GM21367 (cell line): ENCODE data around the gene RLN3.

Experiments used
- ATAC-seq: cut with Tn5 transposase; IDR thresholded peaks from one replicate; pipeline ENCODE4 v1.9.1; 2021; ENCODE audit not compliant: unreplicated experiment

The RLN3 gene

GRCh38 chr19:14054099-14054498 is 26.2 kb downstream of the RLN3 start:
- ATAC-seq = no peak

DNA sequence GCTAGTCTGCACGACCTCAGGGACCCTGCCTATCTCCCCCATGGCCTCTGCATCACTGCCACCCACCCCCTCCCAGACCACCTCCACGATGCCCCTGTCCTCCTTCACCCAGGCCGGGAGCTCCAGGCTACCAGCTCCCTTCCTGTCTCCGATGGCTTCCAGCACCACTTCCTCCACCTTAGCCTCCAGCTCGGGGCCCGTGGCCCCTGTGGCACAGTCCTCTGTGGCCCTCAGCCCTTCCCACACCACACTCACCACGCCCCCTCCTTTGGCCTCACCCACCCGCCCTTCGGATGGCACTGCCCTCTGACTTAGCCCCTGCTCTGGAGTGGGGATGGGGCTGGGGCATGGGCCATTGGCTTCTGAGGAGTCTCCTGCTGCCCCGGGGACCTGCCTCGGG is 26.8 kb downstream of the RLN3 start:
- ATAC-seq = no peak

DNA sequence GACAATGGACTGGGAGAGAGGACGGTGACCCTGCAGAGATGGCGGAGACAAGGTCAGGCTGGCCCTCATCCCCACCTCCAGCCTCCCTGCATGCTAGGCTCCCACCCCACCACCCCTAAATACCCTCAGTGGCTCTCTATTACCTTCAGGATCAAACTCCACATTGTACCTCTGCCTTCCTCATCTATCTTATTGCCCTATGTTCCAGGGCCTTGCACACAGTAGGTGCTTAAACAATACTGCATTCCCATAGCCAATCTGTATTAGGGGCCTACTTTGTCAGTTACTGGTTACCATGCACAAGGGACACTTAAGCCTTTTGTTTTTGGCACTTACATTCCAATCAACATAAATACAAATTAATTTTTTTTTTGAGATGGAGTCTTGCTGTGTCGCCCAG is 27.4 kb downstream of the RLN3 start:
- no peak for ATAC-seq

GRCh38 chr19:14056069-14056666 is 28.2 kb downstream of the RLN3 start:
- no peak for ATAC-seq

- no peak for ATAC-seq
Observed at GRCh38 chr19:14056741-14057356, 28.9 kb downstream of the RLN3 start.

GRCh38 chr19:14058182-14059092 is 30.5 kb downstream of the RLN3 start:
- ATAC-seq = no peak

- no peak for ATAC-seq
Observed at GRCh38 chr19:14059093-14059480, 31.1 kb downstream of the RLN3 start.

DNA sequence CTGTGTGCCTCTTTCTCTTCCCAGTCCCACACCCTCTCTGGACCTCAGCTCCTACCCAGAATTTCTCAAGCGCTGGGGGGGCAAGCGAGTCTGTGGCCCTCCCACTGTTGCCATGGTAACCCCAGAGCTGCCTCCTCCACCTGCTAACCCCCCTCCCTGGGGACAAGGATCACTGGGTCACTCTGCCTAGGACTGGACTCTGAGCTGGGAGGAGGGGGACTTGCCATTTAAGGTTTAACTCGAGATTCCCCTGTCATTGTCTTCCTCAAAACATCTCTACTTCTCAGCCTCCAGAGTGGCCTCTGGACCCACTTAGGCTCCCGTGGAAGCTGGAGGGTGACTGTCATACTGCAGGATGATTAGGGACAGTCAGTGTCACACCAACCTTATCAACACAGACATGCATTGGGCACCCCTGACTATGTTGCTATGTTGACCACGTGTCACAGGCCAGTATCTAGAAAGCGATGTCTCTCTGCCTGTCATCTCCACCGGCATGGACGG is 31.8 kb downstream of the RLN3 start:
- no peak for ATAC-seq

DNA sequence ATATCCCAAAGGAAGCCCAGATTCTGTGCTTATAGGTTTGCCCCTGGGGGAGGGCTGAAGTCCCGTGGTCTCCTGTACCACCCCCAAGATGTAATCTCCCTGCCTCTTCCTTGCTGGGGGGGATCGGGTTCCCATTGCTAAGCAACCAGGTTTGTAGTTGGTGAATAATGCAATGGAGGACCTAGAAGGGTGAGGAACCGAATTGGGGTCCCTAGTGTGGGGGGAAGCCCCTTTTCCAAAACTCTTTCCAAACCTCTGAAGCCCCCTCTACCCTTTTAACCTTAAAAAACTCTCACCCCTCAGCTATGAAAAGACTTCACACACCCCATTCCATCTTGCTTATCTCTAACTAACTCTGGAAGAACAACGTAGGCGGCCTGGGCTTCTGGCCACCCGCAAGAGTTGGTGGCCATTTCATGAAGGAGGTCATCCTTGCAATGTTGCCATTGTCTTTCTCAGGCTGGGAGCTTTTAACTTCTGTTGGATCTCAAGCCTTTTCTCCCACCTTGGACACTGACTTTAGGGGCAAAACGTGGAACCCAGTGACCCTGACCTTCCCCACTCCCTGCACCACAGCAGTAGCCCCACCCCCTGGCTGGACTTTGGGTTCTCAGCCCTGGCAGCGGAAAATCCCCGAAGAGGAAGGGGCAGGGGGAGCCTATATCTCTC is 33.3 kb downstream of the RLN3 start:
- ATAC-seq = no peak

GRCh38 chr19:14061751-14062557 is 34.0 kb downstream of the RLN3 start, which contains the start of gene PALM3:
Gene PALM3, minus strand, starts transcription at chr19:14062076. Its CDS starts 96 bp downstream, at chr19:14061980.
- ATAC-seq = no peak

DNA sequence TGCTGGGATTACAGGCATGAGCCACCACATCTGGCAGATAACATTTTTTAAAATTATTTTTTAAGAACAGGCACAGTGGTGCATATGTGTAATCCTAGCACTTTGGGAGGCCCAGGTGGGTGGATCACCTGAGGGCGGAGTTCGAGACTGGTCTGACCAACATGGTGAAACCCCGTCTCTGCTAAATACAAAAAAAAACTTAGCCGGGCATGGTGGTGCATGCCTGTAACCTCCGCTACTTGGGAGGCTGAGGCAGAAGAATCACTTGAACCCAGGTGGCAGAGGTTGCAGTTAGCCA is 34.6 kb downstream of the RLN3 start:
- ATAC-seq = no peak

- no peak for ATAC-seq
Observed at GRCh38 chr19:14063105-14063504, 35.2 kb downstream of the RLN3 start.

DNA sequence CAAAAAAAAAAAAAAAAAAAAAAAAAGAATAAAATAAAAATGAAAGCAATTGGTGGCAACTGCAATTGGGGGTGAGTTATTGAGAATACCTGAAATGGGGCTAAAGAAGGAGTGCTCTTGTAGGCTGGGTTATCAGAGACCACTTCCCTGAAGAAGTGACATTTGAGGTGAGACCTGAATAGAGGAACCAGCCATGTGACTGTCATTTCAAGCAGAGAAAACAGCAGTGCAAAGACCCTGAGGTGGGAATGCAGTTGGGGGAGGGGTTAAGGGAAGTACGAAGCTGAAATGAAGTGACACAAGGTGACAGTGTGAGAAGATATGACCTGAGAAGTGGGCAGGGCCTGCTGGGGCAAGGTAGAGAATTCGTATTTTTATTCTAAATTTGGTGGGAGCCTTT is 38.2 kb downstream of the RLN3 start:
- no peak for ATAC-seq

- ATAC-seq = no peak
Observed at GRCh38 chr19:14070268-14071050, 42.5 kb downstream of the RLN3 start.

DNA sequence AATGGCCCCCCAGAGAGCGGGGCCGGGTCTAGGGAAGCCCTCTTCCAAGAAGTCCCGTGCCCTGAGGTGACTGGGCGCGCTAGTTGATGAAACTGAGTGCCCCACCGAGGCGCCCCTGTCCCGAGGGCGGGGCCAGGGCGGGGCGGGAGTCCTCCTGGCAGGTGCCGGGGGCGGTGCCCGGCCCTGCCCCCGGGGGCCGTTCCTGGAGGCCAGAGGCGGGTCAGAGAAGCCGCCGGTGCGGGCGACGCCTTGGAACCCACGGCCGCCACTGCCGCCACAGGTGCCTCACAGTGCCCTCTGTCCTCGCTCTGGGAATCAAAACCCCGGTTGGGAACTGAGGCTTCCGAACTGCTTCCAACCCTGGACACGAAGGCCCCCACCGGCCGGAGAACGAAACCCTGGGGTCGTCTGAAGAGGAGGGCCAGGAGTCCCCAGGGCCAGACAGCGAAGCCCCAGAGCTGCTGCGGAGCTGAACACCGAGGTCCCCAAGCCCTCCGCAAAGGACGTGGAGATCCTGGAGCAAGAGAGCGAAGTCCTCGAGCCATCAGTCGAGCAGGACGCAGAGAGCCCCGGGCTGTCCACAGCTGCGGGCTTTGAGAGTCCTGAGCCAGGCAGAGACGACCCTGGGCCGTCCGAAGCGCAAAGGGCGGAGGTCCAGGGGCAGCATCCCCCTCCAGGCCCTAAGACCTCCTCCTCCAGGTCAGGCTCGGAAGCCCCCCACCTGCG is 44.8 kb downstream of the RLN3 start, which contains the start of gene MISP3:
TSS of gene MISP3 (plus strand) at position 252 of the 726 bp plus-strand sequence. CDS start 524 bp downstream, outside the sequence.
- no peak for ATAC-seq

DNA sequence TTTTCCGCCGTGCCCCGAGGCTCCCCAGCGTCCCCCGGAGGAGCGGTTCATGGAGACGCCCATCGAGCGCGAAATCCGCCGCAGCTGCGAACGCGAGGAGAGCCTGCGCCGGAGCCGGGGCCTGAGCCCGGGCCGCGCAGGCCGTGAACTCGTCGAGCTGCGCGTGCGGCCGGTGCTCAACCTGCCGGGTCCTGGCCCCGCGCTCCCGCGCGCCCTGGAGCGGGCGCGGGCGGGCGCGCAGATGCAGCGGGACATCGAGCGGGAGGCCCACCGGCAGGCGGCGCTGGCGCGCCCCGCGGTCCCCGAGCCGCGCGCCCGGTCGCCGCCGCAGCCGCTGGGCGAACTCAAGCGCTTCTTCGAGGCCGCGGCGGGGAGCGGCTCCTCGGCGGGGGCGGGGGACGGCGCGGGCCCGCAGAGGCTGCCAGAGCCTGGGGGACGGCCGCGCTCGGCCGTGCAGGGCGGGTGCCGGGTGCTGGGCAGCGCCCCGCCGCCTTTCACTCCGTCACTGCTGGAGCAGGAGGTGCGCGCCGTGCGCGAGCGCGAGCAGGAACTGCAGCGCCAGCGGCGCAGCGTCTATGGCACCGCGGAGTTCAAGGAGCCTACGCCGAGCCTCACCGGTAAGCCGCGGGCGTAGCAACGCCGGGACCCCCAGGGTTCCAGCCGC is 45.4 kb downstream of the RLN3 start:
- no peak for ATAC-seq

DNA sequence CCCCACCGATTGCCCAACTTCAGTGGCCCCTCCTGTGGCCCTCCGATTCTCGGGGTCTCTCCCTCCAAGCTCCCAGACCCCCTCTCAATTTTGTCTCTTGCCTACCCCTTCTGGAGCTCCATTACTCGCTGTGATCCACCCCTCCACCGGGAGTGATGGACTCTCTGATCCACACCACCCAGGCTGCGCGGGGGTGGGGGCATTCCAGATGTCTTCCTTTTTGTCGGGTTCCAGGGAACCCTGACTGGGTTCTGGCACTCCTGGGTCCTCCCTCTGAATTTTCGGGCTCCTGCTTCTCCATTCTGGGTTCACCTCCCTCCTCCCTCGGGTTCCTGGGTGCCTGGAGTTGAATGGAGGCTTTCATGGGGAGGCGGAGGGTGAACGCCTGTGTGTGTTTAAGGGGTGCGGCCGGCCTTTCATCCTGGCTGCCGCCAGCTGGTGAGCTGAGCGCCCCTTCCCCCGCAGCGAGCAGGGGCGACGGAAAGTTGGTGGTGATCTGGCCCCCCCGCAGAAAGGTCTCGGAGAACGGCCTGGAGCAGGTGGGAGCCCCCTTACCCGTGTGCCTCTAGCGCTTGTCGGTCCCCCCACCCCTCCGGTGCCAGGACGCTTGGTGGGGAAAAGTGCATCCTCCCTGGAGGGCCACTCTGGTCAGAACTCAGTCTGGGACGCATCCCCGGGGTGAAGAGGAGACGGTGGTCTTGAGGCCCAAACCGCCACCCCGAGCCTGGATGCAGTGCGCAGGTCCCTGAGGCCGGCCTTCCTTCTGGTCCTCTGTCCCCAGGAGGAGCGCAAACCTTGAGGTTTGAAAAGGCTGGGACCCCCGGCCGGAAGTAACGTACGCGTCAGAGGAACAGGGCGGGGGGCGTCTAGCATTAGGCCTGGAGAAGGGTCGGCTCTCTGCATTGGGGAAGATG is 46.2 kb downstream of the RLN3 start:
- no peak for ATAC-seq
